ENCODE results near the gene PLEKHM2. TPM values are rescaled to one million over a fixed set of nuclear protein-coding genes. Genes with fewer than 3 reads are reported as not detected.

The PLEKHM2 gene
- total RNA-seq, 1 experiment from 2014 or later = 45.9 TPM

- no peak overlapping the region for H3K4ac ChIP-seq (ENCODE audit: low read depth, low read length)
- no peak for DNase-seq
- H3K23me2 ChIP-seq (ENCODE audit: insufficient read length, low read depth, low read length, poor library complexity, severe bottlenecking) = no peaks in the 10 kb centered on the region
- H2BK15ac ChIP-seq (ENCODE audit: low read depth, low read length) = no peak overlapping the region
- WGBS (ENCODE audit: extremely low coverage, insufficient read length, low lambda C conversion rate) = no CpG with 5 or more reads among the region's 17 CpGs
- peaks cover 6 to 21% (median 20%) of the 10 kb centered on the region in 3 experiments; a peak in 5 of 7 replicates for H3K36me3 Mint-ChIP-seq (ENCODE audit: insufficient read depth in 1 of 3, low read depth in 3 of 3)
- no peak overlapping the region for H3K18ac ChIP-seq (ENCODE audit: insufficient read length, low read depth, low read length)
- no peaks in the 10 kb centered on the region for H3K79me2 ChIP-seq (ENCODE audit: insufficient read depth, low read length)
- H3K14ac ChIP-seq (ENCODE audit: insufficient read depth, low read length) = no peak overlapping the region
- TF ChIP-seq CTCF (conservative IDR thresholded peaks at IDR 0.05) = no peak
- no peaks in the 10 kb centered on the region for H3K4me1 ChIP-seq (ENCODE audit: insufficient read depth, low read length)
- no peak overlapping the region for H4K8ac ChIP-seq (replicated peaks; ENCODE audit: insufficient read length, low read depth, low read length)
- H2BK5ac ChIP-seq (ENCODE audit: insufficient read length, low read length) = no peak overlapping the region
- H3K4me1 Mint-ChIP-seq = peaks cover 5 to 10% of the 10 kb centered on the region in 2 experiments
- no peaks in the 10 kb centered on the region for H3K79me1 ChIP-seq (ENCODE audit: insufficient read depth, low read depth, low read length, poor library complexity, severe bottlenecking)
- H3K56ac ChIP-seq (ENCODE audit: insufficient read length, low read depth, low read length) = no peak overlapping the region
- no peak overlapping the region for H2AFZ ChIP-seq (ENCODE audit: low read length)
- H2BK12ac ChIP-seq (ENCODE audit: insufficient read length, low read depth, low read length) = no peak overlapping the region
- H3K9ac ChIP-seq (ENCODE audit: extremely low read depth, insufficient read length, low read length) = no peak overlapping the region
- no peak overlapping the region for H2BK120ac ChIP-seq (ENCODE audit: low read depth, low read length, poor library complexity, severe bottlenecking)
- H4K91ac ChIP-seq (ENCODE audit: insufficient read length, low read depth, low read length) = no peak overlapping the region
- H3T11ph ChIP-seq (ENCODE audit: low read length) = no peak overlapping the region
- H4K20me1 ChIP-seq (ENCODE audit: control insufficient read depth, insufficient read depth, insufficient read length) = no peaks in the 10 kb centered on the region
- no peak overlapping the region for H4K5ac ChIP-seq (ENCODE audit: insufficient read length, low read depth, low read length)
- H2BK20ac ChIP-seq (ENCODE audit: low read depth, low read length, poor library complexity, severe bottlenecking) = no peak overlapping the region
- no peaks in the 10 kb centered on the region for H3K9me3 ChIP-seq (ENCODE audit: control insufficient read depth, low read depth, low read length)
- H2AK5ac ChIP-seq (ENCODE audit: insufficient read length, low read length) = no peak overlapping the region
- H3K23ac ChIP-seq (ENCODE audit: insufficient read length, low read depth, low read length) = no peak overlapping the region
- no peaks in the 10 kb centered on the region for H3K9me3 Mint-ChIP-seq
- peaks cover 2% of the 10 kb centered on the region; the same call in 1 of the 2 replicates for H3K27me3 Mint-ChIP-seq (ENCODE audit: low read depth)
- H3K27ac ChIP-seq (ENCODE audit: insufficient read length, low read depth, low read length) = no peak overlapping the region
- no peaks in the 10 kb centered on the region for H3K27me3 ChIP-seq (ENCODE audit: insufficient read depth, low read length)
- 0 out of 7 replicates have a peak overlapping the region, but pooled peaks of 1 of the 3 experiments have one; percentile 66 for H3K27ac Mint-ChIP-seq
- no peak overlapping the region for H3K4me2 ChIP-seq (ENCODE audit: insufficient read depth, insufficient read length, low read length)
- no peak overlapping the region for H3K4me3 Mint-ChIP-seq
These were observed 50.8 kb downstream of the PLEKHM2 start for GRCh38 chr1:15734901-15735300.
